ENCODE results near the gene DUSP10.

The DUSP10 gene

GRCh38 chr1:221728037-221728505 lies 13.8 kb downstream of the DUSP10 start:
- no peak for DNase-seq

- DNase-seq, result no peak
Observed at GRCh38 chr1:221727146-221728036, 14.5 kb downstream of the DUSP10 start.

GRCh38 chr1:221725735-221726672 lies 15.9 kb downstream of the DUSP10 start:
- no peak for DNase-seq

- no peak for DNase-seq
Observed at GRCh38 chr1:221724931-221725605, 16.8 kb downstream of the DUSP10 start.

- no peak for DNase-seq
Observed at GRCh38 chr1:221723848-221724236, 18.0 kb downstream of the DUSP10 start.

GRCh38 chr1:221723018-221723847 lies 18.7 kb downstream of the DUSP10 start:
- DNase-seq, result no peak

GRCh38 chr1:221722254-221723017 lies 19.5 kb downstream of the DUSP10 start:
- DNase-seq, result no peak

GRCh38 chr1:221720545-221720944 lies 21.3 kb downstream of the DUSP10 start:
- DNase-seq, result no peak

GRCh38 chr1:221719987-221720386 lies 21.9 kb downstream of the DUSP10 start:
- no peak for DNase-seq

GRCh38 chr1:221719278-221719597 lies 22.7 kb downstream of the DUSP10 start:
- DNase-seq, result no peak

GRCh38 chr1:221718381-221719277 lies 23.3 kb downstream of the DUSP10 start:
- no peak for DNase-seq

- DNase-seq, result no peak
Observed at GRCh38 chr1:221717485-221717853, 24.4 kb downstream of the DUSP10 start.

- DNase-seq, result no peak
Observed at GRCh38 chr1:221716713-221717484, 25.0 kb downstream of the DUSP10 start.

GRCh38 chr1:221715321-221716169 lies 26.3 kb downstream of the DUSP10 start:
- no peak for DNase-seq

GRCh38 chr1:221714227-221715152 lies 27.4 kb downstream of the DUSP10 start:
- no peak for DNase-seq

- no peak for DNase-seq
Observed at GRCh38 chr1:221712776-221713431, 29.0 kb downstream of the DUSP10 start.

- no peak for DNase-seq
Observed at GRCh38 chr1:221712198-221712684, 29.6 kb downstream of the DUSP10 start.
